ENCODE data around the gene UGDH.
"Not testable (repeated sequence)": the region's sequence is repeated elsewhere in the genome, so short reads cannot be mapped to it uniquely, and the experiment has no call there.

Gene UGDH

DNA sequence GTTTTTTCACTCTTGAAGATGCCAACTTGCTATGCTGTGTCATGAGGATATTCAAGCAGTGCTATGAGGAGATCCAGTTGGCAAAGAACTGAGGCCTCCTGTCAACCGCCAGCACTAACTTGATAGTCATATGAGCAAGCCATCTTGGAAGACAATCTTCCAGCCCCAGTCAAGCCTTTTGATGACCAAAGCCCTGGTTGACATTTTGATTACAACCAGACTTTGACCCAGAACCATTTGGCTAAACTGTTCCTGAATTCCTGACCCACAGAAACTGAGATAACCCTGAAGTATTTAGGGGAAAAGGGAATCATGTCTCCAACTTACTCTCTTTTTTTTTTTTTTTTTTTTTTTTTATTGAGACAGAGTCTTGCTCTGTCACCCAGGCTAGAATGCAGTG is 32.9 kb downstream of the UGDH start:
- no peak for DNase-seq

- no peak for DNase-seq
Observed at GRCh38 chr4:39490322-39490721, 36.9 kb downstream of the UGDH start.

DNA sequence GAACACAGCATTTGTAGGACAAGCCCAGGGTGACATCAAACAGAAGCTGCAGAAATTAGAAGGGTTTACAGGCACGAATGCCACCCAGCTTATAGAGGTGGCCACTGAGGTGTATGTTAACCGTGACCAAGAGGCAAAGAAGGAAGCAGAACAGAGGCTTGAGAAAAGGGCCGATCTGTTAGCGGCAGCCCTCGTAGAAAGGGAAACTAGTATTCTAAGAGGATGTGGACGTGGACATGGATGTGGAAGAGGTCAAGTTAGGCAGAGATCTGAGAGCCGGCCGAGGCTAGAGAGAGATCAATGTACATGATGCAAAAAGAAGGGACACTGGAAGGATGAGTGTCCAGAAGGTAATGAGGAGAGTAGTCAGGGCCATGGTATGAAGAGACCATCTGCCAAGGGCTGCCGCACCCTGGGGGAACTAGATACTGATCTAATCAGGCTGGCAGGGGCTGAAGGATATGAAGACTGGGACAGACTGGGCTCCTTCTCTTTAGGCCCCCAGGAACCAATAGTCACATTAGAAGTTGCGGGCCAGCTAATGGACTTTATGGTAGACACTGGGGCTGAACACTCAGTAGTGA is 40.9 kb downstream of the UGDH start:
- DNase-seq = no peak

GRCh38 chr4:39484582-39485272 is 42.5 kb downstream of the UGDH start:
- DNase-seq = no peak

- DNase-seq = no peak
Observed at GRCh38 chr4:39480902-39481695, 46.1 kb downstream of the UGDH start.

- DNase-seq = no peak
Observed at GRCh38 chr4:39480251-39480650, 47.0 kb downstream of the UGDH start.

DNA sequence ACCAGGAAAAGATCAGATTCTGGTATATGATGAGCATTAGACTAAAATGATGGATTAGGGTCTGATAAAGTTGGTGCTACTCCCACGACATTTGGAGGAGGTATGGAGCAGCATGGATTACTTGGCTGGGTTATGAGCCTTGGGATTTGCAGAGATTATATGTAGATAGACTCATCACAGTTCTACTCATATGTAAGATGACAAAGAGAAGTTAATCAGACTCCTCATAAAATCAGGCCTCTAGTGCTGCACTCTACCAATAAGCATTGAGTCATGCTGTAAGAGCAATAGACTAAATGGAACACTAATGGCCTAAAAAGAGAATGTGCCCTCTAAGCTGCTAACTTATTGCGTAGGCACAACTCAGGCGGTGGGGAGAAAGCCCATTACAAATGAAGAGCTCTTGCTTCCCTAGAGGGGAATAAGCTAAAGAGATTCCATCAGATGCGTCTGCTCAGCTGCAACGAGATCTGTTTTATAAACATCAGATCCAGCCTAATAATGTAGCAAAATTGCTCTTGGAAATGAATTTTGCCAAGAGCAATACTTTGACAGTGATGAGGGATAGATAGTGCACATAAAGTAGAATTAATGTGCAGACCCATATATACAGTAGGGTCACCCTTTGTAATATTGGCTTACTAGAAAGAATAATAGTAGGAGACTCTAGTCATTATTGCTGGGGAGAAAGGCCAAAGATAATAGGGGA is 50.9 kb downstream of the UGDH start:
- no peak for DNase-seq

DNA sequence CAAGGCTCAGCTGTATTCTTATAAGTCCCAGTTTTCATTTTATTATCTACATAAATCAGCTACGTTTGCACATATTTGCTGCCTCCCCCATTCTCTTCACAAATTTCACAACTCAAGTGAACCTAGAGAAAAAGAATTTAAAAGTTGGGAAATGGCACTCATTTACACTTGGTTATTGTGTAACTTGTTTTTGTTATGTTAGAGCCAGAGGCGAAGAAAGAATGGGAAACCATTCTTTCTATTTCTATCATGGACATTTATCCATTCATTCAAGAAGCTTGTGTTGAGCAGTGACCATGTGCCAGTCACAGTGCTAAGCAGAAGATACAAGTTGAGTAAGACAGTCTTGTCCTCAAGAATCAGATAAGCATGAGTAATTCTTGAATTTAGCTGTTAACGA is 54.8 kb downstream of the UGDH start:
- no peak for DNase-seq

GRCh38 chr4:39470402-39470801 is 56.8 kb downstream of the UGDH start:
- DNase-seq = no peak

GRCh38 chr4:39469429-39470077 is 57.7 kb downstream of the UGDH start:
- peak; percentile 84 for DNase-seq

GRCh38 chr4:39467464-39467863 is 59.8 kb downstream of the UGDH start:
- no peak for DNase-seq

GRCh38 chr4:39466747-39467146 is 60.5 kb downstream of the UGDH start:
- DNase-seq = no peak

DNA sequence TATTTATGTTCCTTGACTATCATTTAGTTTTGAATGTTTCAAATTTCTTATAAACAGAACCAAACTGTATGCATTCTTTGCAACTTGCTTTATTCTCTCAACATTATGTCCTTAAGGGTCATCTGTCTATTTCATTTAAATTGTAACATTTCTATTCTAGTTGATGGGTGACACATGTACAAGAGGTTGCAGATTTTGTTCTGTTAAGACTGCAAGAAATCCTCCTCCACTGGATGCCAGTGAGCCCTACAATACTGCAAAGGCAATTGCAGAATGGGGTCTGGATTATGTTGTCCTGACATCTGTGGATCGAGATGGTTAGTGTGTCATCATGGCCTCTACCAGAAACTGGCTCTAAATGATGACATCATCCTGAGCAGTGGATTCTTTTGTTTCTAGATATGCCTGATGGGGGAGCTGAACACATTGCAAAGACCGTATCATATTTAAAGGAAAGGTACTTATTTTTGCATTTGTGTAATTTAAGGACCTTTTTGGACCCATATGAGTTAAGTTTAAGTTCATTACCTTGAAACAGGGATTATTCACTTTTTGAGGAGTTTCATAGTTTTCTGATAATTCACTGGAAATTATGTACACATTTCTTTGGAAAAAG is 62.2 kb downstream of the UGDH start:
- DNase-seq = peak; percentile 89

- peak; percentile 99 for DNase-seq
Observed at GRCh38 chr4:39458505-39459300, 68.5 kb downstream of the UGDH start, which contains the start of the genes LIAS and RPL9. LIAS (plus strand) TSS chr4:39459056; CDS start chr4:39459118, 62 bp downstream. RPL9 (minus strand) TSS chr4:39458922; CDS start chr4:39458439, 483 bp downstream.

GRCh38 chr4:39458161-39458504 is 69.1 kb downstream of the UGDH start:
- DNase-seq = not testable (repeated sequence)

DNA sequence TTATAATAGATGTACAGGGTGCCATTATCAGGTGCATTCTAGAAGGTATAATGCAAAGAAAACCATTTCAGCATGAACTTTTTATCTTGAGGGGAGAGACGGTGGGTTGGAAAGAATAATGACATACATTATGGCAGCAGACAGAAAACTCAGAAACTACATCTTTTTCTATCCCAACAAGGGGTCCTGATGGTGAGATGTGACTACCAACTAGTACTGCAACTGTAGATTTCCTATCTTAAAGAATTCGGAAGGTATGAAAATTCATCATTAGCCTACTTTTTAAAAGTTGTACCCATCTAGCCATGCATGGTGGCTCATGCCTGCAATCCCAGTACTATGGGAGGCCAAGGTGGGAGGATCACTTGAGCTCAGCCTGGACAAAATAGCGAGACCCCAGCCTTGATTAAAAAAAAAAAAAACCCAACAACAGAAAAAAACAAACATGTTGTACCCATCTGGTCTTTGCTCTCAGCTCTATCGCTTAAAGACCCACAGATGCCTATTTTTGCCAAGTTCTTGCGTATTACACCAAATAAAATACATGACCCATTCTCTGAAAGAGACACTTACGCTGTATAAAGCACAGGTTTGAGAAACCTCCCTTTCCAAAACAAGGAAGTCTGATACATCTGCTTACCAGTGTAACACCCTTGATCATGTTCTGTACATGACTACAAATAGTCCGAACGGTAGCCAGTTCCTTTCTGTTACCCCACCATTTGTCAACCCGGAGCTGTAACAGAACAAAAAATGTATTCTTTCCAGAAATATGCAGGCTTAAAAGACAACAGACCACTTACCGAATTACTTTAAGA is 70.1 kb downstream of the UGDH start:
- no peak for DNase-seq

GRCh38 chr4:39455486-39455885 is 71.8 kb downstream of the UGDH start:
- no peak for DNase-seq

GRCh38 chr4:39453738-39454137 is 73.5 kb downstream of the UGDH start:
- no peak for DNase-seq

DNA sequence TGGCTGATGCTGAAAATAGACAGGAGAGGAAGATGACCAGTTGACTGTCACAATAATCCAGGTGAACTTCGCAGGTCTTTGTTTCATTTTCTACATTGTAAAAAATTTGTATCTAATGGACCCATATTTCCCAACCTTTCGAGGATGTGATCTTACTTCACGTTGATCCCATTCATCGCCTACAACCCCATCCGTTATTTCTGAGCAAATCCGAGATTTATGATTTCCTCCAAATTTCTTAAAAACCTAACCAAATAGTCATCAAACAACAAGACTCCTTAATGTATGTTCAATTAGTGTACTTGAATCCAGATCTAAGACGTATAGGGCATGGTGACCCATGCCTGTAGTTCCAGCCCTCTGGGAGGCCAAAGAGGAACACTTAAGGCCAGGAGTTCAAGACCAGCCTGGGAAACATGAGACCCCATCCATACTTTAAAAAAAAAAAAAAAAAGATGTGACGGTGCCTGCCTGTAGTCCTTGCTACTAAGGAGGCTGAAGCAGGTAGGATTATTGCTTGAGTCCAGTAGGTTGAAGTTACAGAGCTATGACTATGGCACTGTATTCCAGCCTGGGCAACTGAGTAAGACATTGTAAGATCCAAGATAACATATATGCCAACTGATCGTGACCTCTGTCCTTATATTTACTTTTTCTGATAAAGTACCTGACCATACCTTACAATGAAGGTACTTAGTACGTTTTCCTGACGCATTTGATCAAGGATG is 74.2 kb downstream of the UGDH start:
- no peak for DNase-seq

All from fibroblast of skin of abdomen (primary cell).